Ascending aorta (tissue), 2 donors: ENCODE data around the gene TSSC4. TPM values are rescaled to one million over a fixed set of nuclear protein-coding genes. Genes with fewer than 3 reads are reported as not detected.
"Not testable (repeated sequence)": the region's sequence is repeated elsewhere in the genome, so short reads cannot be mapped to it uniquely, and the experiment has no call there.

Experiments
- DNase-seq, 2 donors: peaks; one replicate each; pipeline ENCODE4 v3.0.0-alpha.2; 2019; ENCODE audit warnings: low spot score in 2 of 2
- H3K27ac ChIP-seq, 2 donors: fragments of 200-600 bp; sonication (generic); one replicate each; pipeline ENCODE4 v1.5.1; 2016 to 2017; ENCODE audit warnings: mild to moderate bottlenecking in 1 of 2
- H3K27me3 ChIP-seq: fragments of 200-600 bp; sonication (generic); one replicate; pipeline ENCODE4 v1.5.1; 2017
- H3K36me3 ChIP-seq, 2 donors: fragments of 200-600 bp; sonication (generic); one replicate each; pipeline ENCODE4 v1.5.1; 2016
- H3K4me1 ChIP-seq, 2 donors: fragments of 200-600 bp; sonication (generic); one replicate each; pipeline ENCODE4 v1.5.1; 2016 to 2017; ENCODE audit warnings: mild to moderate bottlenecking in 1 of 2
- H3K4me3 ChIP-seq, 2 donors: fragments of 200-600 bp; sonication (generic); one replicate each; pipeline ENCODE4 v1.5.1; 2016 to 2017; ENCODE audit warnings: mild to moderate bottlenecking in 1 of 2
- H3K9me3 ChIP-seq, 2 donors: fragments of 200-600 bp; sonication (generic); one replicate each; pipeline ENCODE4 v1.5.1; 2016
- intact Hi-C: fragments of 100-400 bp; cut with DNase I; formaldehyde crosslinking; loops from one replicate; pipeline ENCODE4 v1.15.1; 2023
- total RNA-seq: library from RNA; depleted of rRNA; stranded (reverse); fragments of >200 nt; gene quantifications from one replicate; pipeline ENCODE4 v1.1.0, GENCODE V29; 2016
- TF ChIP-seq, protein P1 (sequence below), 3 experiments: fragments of 200-600 bp in 2 of 3; fragments of 450-650 bp in 1 of 3; sonication (generic) in 2 of 3; IDR thresholded peaks; one replicate each; pipeline ENCODE4 v1.5.1; 2016 to 2019; ENCODE audit warnings: antibody characterized with exemption in 3 of 3, mild to moderate bottlenecking in 1 of 3, moderate library complexity in 1 of 3

TSSC4 gene
- total RNA-seq, 1 donor from 2014 or later = 183 TPM

DNA sequence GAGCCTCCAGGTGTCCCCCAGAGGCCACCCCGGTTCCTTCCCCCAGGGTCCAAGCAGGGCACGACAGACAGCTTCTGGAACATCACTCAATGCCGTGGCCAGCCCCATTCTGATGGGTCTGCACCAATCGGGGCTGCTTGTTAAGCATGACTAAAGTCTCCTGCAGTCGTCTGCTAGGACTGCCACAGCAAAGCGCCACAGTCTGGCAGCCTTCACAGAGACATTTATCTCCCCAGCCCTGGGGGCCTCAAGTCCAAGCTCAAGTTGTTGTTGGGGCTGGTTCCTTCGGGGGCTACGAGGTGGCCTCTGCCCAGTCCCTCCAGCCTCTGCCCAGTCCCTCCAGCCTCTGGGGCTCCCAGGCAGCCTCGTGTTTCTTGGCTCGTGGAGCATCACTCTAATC lies 37.4 kb upstream of the TSSC4 start:
- no peaks in the 10 kb centered on the region for H3K36me3 ChIP-seq
- intact Hi-C loops = no loop called here
- no peaks in the 10 kb centered on the region for H3K27me3 ChIP-seq
- no peaks in the 10 kb centered on the region for H3K9me3 ChIP-seq
- H3K4me3 ChIP-seq = no peak overlapping the region
- H3K27ac ChIP-seq = no peak overlapping the region
- no peaks in the 10 kb centered on the region for H3K4me1 ChIP-seq
- no peak for DNase-seq
- TF ChIP-seq, protein P1, sequence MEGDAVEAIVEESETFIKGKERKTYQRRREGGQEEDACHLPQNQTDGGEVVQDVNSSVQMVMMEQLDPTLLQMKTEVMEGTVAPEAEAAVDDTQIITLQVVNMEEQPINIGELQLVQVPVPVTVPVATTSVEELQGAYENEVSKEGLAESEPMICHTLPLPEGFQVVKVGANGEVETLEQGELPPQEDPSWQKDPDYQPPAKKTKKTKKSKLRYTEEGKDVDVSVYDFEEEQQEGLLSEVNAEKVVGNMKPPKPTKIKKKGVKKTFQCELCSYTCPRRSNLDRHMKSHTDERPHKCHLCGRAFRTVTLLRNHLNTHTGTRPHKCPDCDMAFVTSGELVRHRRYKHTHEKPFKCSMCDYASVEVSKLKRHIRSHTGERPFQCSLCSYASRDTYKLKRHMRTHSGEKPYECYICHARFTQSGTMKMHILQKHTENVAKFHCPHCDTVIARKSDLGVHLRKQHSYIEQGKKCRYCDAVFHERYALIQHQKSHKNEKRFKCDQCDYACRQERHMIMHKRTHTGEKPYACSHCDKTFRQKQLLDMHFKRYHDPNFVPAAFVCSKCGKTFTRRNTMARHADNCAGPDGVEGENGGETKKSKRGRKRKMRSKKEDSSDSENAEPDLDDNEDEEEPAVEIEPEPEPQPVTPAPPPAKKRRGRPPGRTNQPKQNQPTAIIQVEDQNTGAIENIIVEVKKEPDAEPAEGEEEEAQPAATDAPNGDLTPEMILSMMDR (IDR thresholded peaks at IDR 0.05) = no peak

GRCh38 chr11:2363577-2364370 lies 36.8 kb upstream of the TSSC4 start:
- Histone ChIP-seq H3K36me3 (no peaks in the 10 kb centered on the region), H3K27ac (no peak overlapping the region), H3K9me3 (no peaks in the 10 kb centered on the region), H3K4me1 (no peaks in the 10 kb centered on the region), H3K4me3 (no peak overlapping the region), H3K27me3 (no peaks in the 10 kb centered on the region)
- intact Hi-C loops = no loop called here
- TF ChIP-seq, protein P1 (IDR thresholded peaks at IDR 0.05) = no peak
- no peak for DNase-seq

DNA sequence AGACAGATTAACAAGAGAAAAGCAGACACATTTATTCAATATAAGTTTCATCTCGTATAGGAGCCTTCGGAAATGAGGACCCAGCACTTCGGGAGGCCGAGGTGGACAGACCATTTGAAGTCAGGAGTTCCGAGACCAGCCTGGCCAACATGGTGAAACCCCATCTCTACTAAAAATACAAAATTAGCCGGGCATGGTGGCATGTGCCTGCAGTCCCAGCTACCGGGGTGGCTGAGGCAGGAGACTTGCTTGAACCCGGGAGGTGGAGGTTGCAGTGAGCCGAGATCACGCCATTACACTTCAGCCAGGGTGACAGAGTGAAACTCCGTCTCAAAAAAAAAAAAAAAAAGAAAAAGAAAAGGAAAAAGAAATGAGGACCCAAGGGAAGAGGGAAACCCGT lies 36.2 kb upstream of the TSSC4 start:
- H3K27ac ChIP-seq, H3K4me1 ChIP-seq, H3K27me3 ChIP-seq, intact Hi-C loops, H3K4me3 ChIP-seq, DNase-seq, H3K9me3 ChIP-seq, H3K36me3 ChIP-seq: not testable (repeated sequence)

DNA sequence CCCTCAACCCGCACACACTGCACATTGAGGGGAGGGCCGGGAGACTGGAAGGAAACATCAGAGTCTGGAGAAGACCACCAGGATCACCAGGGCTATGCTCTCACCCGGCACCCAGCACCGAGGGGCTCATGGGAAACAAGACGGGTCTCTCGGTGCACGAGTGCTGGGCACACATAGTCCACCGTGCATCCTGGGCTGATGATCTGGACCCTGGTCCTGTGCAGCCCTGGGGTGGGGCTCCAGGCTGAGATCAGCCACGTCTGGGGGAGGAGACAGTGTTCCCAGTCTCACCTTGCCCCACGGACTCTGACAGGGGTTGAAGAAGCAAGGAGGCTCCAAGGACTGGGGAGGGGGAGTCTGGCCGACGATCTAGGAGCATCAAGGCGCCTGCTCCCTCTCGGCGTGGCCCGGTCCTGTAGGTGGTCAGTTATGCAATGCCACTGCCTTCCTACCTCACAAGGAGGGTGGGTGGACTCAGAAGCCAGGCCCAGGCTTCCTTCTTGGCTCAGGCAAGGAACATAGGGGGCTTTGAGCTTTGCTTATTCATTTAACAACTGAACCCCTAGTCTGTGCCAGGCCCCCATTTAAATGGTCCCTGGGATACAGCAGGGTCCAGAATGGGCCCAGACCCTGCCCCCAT lies 34.9 kb upstream of the TSSC4 start:
- DNase-seq = no peak
- no peaks in the 10 kb centered on the region for H3K4me1 ChIP-seq
- intact Hi-C loops = no loop called here
- H3K36me3 ChIP-seq = no peaks in the 10 kb centered on the region
- H3K27ac ChIP-seq = no peak overlapping the region
- H3K27me3 ChIP-seq = no peaks in the 10 kb centered on the region
- no peaks in the 10 kb centered on the region for H3K9me3 ChIP-seq
- no peak overlapping the region for H3K4me3 ChIP-seq
- TF ChIP-seq, protein P1 (IDR thresholded peaks at IDR 0.05) = no peak

- DNase-seq = no peak
Observed at GRCh38 chr11:2366276-2366675, 34.3 kb upstream of the TSSC4 start.

DNA sequence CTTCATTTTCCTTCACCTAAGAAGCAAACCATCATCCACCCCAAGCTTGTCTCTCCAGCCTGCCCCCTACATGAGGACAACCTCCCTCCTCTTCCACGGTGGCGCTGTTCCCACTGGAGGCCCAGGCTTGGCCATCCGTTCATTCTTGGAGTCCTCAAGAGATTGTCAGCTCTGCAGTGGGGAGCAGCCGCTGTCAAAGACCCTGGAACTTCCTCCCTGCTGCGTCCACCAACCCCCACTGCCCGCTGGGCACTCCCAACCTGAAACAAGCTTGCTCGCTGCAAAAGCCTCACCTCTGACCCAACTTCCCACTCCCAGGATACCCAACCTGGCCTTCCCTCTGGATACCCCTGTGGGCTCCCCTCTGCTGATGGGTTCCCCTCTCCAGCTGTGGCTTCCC lies 33.8 kb upstream of the TSSC4 start:
- H3K27me3 ChIP-seq = no peaks in the 10 kb centered on the region
- no peak for DNase-seq
- intact Hi-C loops = no loop called here
- H3K4me3 ChIP-seq = no peak overlapping the region
- no peaks in the 10 kb centered on the region for H3K9me3 ChIP-seq
- no peak overlapping the region for H3K27ac ChIP-seq
- no peaks in the 10 kb centered on the region for H3K36me3 ChIP-seq
- TF ChIP-seq, protein P1 (IDR thresholded peaks at IDR 0.05) = no peak
- H3K4me1 ChIP-seq = no peaks in the 10 kb centered on the region

More at GRCh38 chr11:2366276-2366675, 34.3 kb upstream of the TSSC4 start:
- Histone ChIP-seq H3K27me3 (no peaks in the 10 kb centered on the region), H3K9me3 (no peaks in the 10 kb centered on the region), H3K4me1 (no peaks in the 10 kb centered on the region), H3K27ac (no peak overlapping the region), H3K36me3 (no peaks in the 10 kb centered on the region), H3K4me3 (no peak overlapping the region)
- TF ChIP-seq, protein P1 (IDR thresholded peaks at IDR 0.05) = no peak
- intact Hi-C loops = no loop called here
